ENCODE measurements around the gene ANKDD1B. TPM values are rescaled to one million over a fixed set of nuclear protein-coding genes. Genes with fewer than 3 reads are reported as not detected.
A peak's percentile ranks its signal among the peaks of the same experiment; 100 is the strongest.

Gene ANKDD1B
- total RNA-seq, 1 donor from 2014 or later, result not detected

GRCh38 chr5:75622564-75622963, 11.3 kb downstream of the ANKDD1B start:
- no peak for DNase-seq (ENCODE audit: extremely low spot score in 2 of 2)
- Histone ChIP-seq H3K9me3 (no peaks in the 10 kb centered on the region), H3K27ac (peak overlapping the region; percentile 42), H3K4me1 (peaks cover 17% of the 10 kb centered on the region), H3K4me3 (no peak overlapping the region), H3K27me3 (no peaks in the 10 kb centered on the region), H3K36me3 (no peaks in the 10 kb centered on the region)
- intact Hi-C loops (cut with DNase I), result no loop called here
- no peak for TF ChIP-seq CTCF (IDR thresholded peaks at IDR 0.05)
- peak in 1 of 2 donors; percentile 87 for TF ChIP-seq POLR2AphosphoS5 (IDR thresholded peaks at IDR 0.05; ENCODE audit: insufficient read depth in 1 of 2, low read depth in 1 of 2)
- TF ChIP-seq POLR2A (IDR thresholded peaks at IDR 0.05), result no peak

DNA sequence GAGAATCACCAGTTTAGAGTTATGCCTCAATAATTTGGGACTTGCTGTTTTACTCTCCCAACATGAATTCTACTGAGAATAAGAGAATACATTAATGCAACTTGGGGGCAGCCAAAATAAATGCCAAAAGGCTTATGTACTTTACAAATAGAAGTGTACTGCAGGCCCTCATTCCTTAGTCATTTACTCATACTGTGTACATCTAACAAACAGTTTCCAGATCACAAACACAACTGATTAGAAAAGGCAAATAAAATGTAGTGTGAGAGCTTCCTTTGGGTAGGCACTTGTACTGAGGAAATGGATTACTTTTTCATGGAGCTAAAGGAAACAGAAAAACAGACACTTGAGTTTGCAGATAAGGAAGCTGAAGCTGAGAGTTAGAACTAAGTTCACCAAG, 12.6 kb downstream of the ANKDD1B start:
- H3K36me3 ChIP-seq, result no peaks in the 10 kb centered on the region
- no peak overlapping the region for H3K4me3 ChIP-seq
- no peak for DNase-seq (ENCODE audit: extremely low spot score in 2 of 2)
- H3K27ac ChIP-seq, result no peak overlapping the region
- H3K27me3 ChIP-seq, result no peaks in the 10 kb centered on the region
- peaks cover 17% of the 10 kb centered on the region for H3K4me1 ChIP-seq
- no peaks in the 10 kb centered on the region for H3K9me3 ChIP-seq
- TF ChIP-seq POLR2A (IDR thresholded peaks at IDR 0.05) (no peak), CTCF (IDR thresholded peaks at IDR 0.05) (no peak), POLR2AphosphoS5 (IDR thresholded peaks at IDR 0.05; ENCODE audit: insufficient read depth in 1 of 2, low read depth in 1 of 2) (no peak)
- intact Hi-C loops (cut with DNase I), result no loop called here

GRCh38 chr5:75626959-75627358, 15.7 kb downstream of the ANKDD1B start:
- H3K4me3 ChIP-seq, result no peak overlapping the region
- TF ChIP-seq CTCF (IDR thresholded peaks at IDR 0.05), result no peak
- TF ChIP-seq POLR2AphosphoS5 (IDR thresholded peaks at IDR 0.05; ENCODE audit: insufficient read depth in 1 of 2, low read depth in 1 of 2), result no peak
- no peak for TF ChIP-seq POLR2A (IDR thresholded peaks at IDR 0.05)
- no peak overlapping the region for H3K27ac ChIP-seq
- no peaks in the 10 kb centered on the region for H3K27me3 ChIP-seq
- peaks cover 5% of the 10 kb centered on the region for H3K4me1 ChIP-seq
- H3K36me3 ChIP-seq, result no peaks in the 10 kb centered on the region
- intact Hi-C loops (cut with DNase I), result no loop called here
- no peak for DNase-seq (ENCODE audit: extremely low spot score in 2 of 2)
- H3K9me3 ChIP-seq, result no peaks in the 10 kb centered on the region

GRCh38 chr5:75627801-75628200, 16.5 kb downstream of the ANKDD1B start:
- DNase-seq (ENCODE audit: extremely low spot score in 2 of 2), result no peak
- intact Hi-C loops (cut with DNase I), result no loop called here
- Histone ChIP-seq H3K9me3 (no peaks in the 10 kb centered on the region), H3K27me3 (no peaks in the 10 kb centered on the region), H3K4me1 (no peaks in the 10 kb centered on the region), H3K4me3 (no peak overlapping the region), H3K27ac (no peak overlapping the region), H3K36me3 (no peaks in the 10 kb centered on the region)
- TF ChIP-seq CTCF (IDR thresholded peaks at IDR 0.05) (no peak), POLR2AphosphoS5 (IDR thresholded peaks at IDR 0.05; ENCODE audit: insufficient read depth in 1 of 2, low read depth in 1 of 2) (no peak), POLR2A (IDR thresholded peaks at IDR 0.05) (no peak)

- no peak for DNase-seq (ENCODE audit: extremely low spot score in 2 of 2)
- no peaks in the 10 kb centered on the region for H3K36me3 ChIP-seq
- H3K4me1 ChIP-seq, result no peaks in the 10 kb centered on the region
- H3K27ac ChIP-seq, result no peak overlapping the region
- no peak overlapping the region for H3K4me3 ChIP-seq
- no peaks in the 10 kb centered on the region for H3K27me3 ChIP-seq
- no peaks in the 10 kb centered on the region for H3K9me3 ChIP-seq
- TF ChIP-seq POLR2AphosphoS5 (IDR thresholded peaks at IDR 0.05; ENCODE audit: insufficient read depth in 1 of 2, low read depth in 1 of 2) (no peak), CTCF (IDR thresholded peaks at IDR 0.05) (no peak), POLR2A (IDR thresholded peaks at IDR 0.05) (no peak)
- intact Hi-C loops (cut with DNase I), result no loop called here
Measured at GRCh38 chr5:75630875-75631274, 19.6 kb downstream of the ANKDD1B start.

All from vagina (tissue), 2 donors.